GM18870 (cell line): ENCODE data around the gene FAT3.

Experiments used
- ATAC-seq: cut with Tn5 transposase; IDR thresholded peaks from one replicate; pipeline ENCODE4 v1.9.1; 2021; ENCODE audit warnings: moderate library complexity; ENCODE audit not compliant: unreplicated experiment

The FAT3 gene

DNA sequence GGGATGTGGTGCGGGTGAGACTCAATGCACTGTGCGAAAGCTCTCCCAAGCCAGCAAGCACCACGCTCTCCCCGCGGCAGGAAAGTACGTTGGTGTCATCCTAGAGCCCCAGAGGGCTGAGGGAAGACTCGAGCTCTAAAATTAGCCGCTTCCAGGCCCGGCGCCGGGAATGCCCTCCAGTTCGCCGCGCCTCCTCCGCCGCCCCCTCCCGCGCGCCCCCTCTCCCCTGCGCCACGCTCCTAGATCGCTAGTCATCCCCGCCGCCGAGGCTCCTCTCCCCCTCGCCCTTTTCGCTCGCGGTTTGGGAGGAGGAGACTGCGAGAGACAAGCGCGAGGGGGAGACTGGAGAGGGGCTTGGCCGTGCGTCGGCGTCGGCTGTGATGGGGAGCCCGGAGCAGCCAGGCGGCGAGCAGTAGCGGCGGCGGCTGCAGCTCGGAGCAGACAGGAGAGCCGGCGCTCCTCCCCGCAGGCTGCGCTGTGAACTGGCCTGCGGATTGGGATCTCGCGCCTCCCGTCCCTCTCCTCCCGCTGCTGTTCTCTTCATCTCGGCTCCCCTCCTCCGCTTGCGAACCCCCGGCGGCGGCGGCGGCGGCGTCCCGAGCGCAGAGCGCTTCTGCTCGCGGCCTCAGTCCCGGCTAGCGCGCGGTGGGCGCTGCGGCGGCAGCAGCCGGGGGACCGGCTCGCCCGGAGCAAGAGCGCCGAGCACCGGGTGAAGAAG is at the start of gene FAT3:
TSS of gene FAT3 (plus strand) at position 412 of the 718 bp plus-strand sequence. CDS start 127,295 bp downstream, outside the sequence.
- ATAC-seq, result no peak

GRCh38 chr11:92179017-92179670 is 45.5 kb upstream of the FAT3 start:
- ATAC-seq, result no peak

DNA sequence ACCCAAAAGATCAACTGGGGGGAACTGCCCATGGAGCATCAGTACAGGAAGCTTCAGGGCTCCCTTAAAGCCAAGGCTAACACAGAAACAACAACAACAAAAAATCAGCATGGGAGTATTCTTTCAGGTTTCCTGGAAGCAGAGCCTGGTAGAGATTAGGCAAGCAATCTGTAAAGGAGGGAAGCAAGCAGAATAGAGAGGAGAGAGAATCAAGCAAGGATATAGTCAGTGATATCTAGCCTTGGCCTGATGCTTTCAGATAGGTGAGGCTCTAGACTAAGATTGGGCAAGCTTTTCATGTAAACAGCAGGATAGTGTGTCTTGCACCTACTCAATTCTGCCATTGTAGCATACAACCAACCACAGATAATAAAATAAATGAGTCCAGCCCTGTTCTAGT is 44.4 kb upstream of the FAT3 start:
- ATAC-seq, result no peak

- ATAC-seq, result no peak
Observed at GRCh38 chr11:92180664-92181251, 43.9 kb upstream of the FAT3 start.

DNA sequence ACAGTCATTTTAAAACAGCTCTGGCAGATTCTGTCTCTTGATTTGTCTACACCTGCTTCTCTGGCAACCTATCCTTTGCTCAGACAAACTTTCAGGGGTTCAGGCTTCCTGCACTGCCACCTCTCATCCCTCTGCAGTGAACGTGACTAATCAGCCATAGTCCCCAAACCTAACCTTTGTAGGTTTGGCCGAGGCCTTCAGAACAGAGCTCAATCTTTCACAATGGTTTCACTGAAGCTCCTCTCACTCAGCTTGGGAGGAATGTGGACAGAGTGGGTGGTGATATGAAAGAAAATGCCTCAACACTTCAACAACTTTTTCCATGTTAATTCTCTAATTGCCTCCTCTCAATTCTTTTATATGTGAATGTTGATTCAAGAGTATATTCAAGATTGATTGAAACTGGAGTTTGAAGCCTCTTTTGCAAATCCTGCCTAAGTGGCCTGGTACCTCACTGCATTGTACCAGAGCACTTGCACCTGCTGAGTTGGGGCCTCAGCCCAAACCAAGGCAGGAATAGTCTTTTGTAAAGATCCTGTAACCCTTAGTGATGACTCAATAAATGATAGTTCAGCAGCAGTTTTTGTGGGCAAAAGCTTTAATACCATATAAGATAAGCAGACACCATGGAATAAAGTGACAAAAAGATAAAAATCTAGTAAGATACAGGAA is 33.9 kb upstream of the FAT3 start:
- ATAC-seq, result no peak

- no peak for ATAC-seq
Observed at GRCh38 chr11:92192141-92192540, 32.5 kb upstream of the FAT3 start.

- ATAC-seq, result no peak
Observed at GRCh38 chr11:92198268-92198667, 26.4 kb upstream of the FAT3 start.

- no peak for ATAC-seq
Observed at GRCh38 chr11:92199991-92200390, 24.6 kb upstream of the FAT3 start.

DNA sequence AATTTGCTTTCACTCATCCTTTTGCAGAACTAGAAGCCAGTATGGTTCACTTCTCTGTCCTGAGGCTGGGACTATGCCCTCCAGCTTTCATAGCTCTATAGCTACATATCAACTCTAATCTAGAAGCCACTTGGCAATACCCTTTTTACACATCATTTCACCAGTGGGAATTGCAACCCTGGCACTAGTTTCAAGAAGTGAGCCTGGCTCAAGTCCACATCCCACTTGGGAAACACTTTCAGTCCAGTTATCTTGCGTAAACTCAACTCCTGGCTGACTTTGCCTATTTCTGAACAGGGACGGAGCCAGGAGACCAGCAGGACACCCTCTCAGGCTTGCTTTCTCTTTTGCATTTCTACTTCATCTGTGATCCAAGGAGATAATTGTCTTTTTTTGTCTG is 19.9 kb upstream of the FAT3 start:
- no peak for ATAC-seq

DNA sequence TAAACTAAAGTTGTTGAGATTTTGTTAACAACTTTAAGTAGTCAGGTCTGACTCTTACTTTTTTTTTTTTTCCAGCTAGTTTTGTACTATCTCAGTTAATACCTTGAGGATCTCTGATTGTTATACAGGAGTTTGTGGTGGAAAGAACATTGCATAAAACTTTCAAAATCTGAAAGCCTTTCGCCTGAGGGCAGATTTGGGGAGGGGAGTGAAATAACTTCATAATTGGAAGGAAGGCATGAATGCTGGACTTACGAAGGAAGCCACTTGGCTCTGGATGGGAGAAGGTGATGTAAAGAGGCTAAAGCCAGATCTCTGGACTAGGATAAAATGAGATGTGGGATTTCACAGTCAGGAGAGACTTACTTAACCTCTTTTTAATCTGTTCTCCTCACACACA is 18.2 kb upstream of the FAT3 start:
- ATAC-seq, result no peak

DNA sequence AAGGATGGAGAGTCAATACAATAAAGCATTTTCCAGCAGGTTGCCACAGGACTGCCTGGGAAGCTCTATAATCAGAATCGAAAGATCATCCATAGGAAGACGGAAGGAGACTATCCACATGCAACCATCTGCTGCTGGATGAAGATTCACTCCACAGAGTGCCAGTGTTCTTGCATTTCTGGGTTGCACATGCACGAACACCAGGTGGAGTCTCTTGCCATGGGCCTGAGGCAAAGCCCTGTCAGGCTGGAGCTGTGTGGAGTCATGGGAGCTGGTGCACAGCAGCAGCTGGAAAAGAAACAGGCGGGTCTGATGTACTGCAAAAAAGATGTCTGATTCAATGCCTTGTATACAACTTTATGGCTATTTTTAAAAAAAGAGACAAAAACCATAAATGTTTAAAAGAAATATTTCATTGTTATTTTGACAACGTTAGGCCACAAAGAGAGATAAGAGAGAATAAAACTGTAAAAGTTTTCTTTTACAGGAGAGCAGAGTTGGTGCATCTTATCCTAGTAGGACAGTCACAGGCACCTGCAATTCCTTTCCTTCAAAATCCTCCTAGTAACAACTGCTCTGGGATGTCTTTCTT is 12.9 kb upstream of the FAT3 start:
- no peak for ATAC-seq

DNA sequence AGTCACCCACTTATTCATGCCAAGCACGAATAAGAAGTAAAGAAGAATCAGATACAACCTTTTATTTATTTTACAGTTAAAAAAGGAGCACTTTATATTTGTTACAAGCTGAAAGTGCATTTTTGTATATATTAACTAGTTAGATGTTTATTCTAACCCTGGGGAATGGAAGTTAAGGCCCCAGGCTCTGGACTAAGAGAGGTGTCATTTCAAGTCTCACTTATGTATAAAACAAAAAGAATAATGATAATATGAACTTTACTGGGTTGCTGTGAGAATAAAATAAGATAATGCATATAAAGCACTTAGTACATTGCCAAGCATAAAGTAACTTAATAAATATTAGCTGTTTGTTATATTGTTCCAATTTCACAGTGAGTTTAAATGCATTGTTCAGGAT is 12.1 kb upstream of the FAT3 start:
- no peak for ATAC-seq

- no peak for ATAC-seq
Observed at GRCh38 chr11:92216789-92217188, 7.8 kb upstream of the FAT3 start.

- no peak for ATAC-seq
Observed at GRCh38 chr11:92219476-92219875, 5.1 kb upstream of the FAT3 start.

- ATAC-seq, result no peak
Observed at GRCh38 chr11:92222701-92223100, 1.9 kb upstream of the FAT3 start.

DNA sequence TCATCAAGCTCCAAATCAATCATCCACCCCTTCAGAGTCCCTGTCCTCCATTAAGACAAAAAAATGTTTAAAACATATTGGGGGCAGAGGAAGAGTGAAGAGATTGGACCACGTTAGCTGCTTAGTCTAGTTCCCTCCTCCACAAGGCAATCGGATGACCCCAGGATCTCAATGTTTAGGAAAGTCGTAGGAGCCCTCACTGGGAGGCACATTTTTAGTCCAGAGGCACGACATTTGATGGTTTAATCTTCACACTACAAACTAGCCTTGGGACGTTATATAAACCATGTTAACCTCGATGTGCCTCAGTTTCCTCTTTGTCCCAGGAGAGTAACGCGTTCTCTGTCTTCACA is 588 bp upstream of the FAT3 start:
- no peak for ATAC-seq

DNA sequence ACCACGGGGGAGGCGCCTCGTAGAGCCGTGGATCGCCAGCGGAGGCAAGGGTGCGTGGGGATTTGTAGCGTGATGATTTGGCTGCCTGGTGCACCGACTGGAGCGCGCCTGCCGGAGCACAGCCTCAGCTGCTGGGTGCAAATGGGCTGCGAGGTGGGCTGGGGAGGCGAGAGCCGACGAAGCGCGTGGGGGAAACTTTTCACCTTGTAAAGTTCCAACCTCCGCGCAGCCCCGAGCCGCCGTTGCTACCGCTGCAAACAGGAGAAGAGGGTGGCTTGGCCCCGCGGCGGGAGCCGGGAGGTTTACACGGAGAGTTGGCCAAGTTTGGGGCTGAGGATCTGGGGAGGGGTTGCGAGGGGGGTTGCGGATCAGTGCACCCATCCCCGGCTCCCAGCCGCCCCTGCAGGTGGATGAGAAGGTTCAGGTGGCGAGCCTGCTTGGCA is 528 bp downstream of the FAT3 start:
- ATAC-seq, result no peak

- ATAC-seq, result no peak
Observed at GRCh38 chr11:92225568-92226330, 1.1 kb downstream of the FAT3 start.

DNA sequence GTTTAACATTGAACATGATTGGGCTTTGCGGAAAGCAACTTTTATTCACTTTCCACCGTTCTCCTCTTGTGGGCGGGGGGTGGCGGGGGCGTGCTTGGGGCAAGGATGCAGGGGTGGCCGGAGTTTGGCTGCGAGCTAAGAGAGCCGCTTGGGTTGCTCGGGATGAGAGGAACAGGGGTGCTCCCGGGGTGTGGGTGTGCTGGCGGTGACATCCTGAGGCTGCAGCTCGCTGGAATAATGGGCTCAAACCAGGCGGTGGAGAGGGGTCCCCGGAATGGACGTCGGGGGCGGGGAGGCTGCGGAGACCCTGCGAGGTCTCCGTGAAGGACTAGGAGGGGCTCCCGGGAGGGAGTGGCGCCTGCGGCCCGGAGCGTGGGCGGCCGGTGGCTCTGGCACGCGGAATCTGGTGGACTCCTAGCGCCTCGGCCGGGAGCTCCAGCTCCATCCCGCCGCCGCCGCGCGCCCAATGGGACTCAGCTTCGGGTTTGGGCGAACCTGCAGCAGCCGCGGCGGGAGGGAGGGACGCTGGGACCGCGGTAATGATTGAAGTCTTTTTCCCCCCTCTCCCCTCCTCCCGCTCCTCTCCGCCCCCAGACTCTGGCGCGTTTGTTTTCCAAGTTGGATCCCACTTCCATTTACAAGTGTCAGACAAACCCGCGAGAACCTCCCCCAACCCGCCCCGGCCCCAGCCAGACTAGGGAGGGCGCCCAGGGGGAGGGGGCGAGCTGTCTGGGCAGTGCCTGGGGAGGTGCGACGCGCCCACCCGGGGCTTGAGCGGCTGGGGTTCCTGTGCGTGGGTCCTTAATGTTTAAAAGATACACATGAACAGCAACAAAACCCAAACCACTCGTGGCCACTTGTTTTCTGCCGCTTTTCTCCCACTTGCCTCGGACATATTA is 2.0 kb downstream of the FAT3 start:
- no peak for ATAC-seq
